Suppressor macrophage treated with lipopolysaccharide for 1 hour (primary cell): ENCODE data around the gene CD8B.
"Not testable (repeated sequence)": the region's sequence is repeated elsewhere in the genome, so short reads cannot be mapped to it uniquely, and the experiment has no call there.

Experiments used
- DNase-seq, 3 donors: peaks; one replicate each; pipeline ENCODE4 v3.0.0-alpha.2; 2020 to 2022

CD8B gene

GRCh38 chr2:86835548-86835889, 26.2 kb downstream of the CD8B start:
- not testable (repeated sequence) for DNase-seq

- DNase-seq, result no peak
Measured at GRCh38 chr2:86833315-86833714, 28.4 kb downstream of the CD8B start.

- no peak for DNase-seq
Measured at GRCh38 chr2:86832334-86833096, 29.2 kb downstream of the CD8B start.

- no peak for DNase-seq
Measured at GRCh38 chr2:86831537-86831936, 30.1 kb downstream of the CD8B start.

- DNase-seq, result no peak
Measured at GRCh38 chr2:86826951-86827350, 34.7 kb downstream of the CD8B start.

- no peak for DNase-seq
Measured at GRCh38 chr2:86825693-86826381, 35.8 kb downstream of the CD8B start.

GRCh38 chr2:86825036-86825692, 36.5 kb downstream of the CD8B start:
- DNase-seq, result no peak

GRCh38 chr2:86822668-86823345, 38.9 kb downstream of the CD8B start:
- no peak for DNase-seq

GRCh38 chr2:86821842-86822241, 39.8 kb downstream of the CD8B start:
- DNase-seq, result no peak

- DNase-seq, result no peak
Measured at GRCh38 chr2:86821306-86821705, 40.4 kb downstream of the CD8B start.

- no peak for DNase-seq
Measured at GRCh38 chr2:86818957-86819356, 42.7 kb downstream of the CD8B start.

GRCh38 chr2:86818114-86818801, 43.4 kb downstream of the CD8B start:
- DNase-seq, result no peak

- no peak for DNase-seq
Measured at GRCh38 chr2:86815611-86816010, 46.1 kb downstream of the CD8B start.

GRCh38 chr2:86809481-86810121, 52.1 kb downstream of the CD8B start:
- no peak for DNase-seq

- DNase-seq, result peak; percentile 84 to 90 (median 89)
Measured at GRCh38 chr2:86808315-86809161, 53.1 kb downstream of the CD8B start.

- peak; percentile 22 to 35 (median 22) for DNase-seq
Measured at GRCh38 chr2:86807468-86808275, 54.0 kb downstream of the CD8B start.

- DNase-seq, result no peak
Measured at GRCh38 chr2:86807133-86807467, 54.6 kb downstream of the CD8B start.

GRCh38 chr2:86806059-86806857, 55.4 kb downstream of the CD8B start:
- DNase-seq, result no peak

GRCh38 chr2:86800856-86801567, 60.7 kb downstream of the CD8B start:
- DNase-seq, result no peak
